ENCODE measurements around the gene IL1A.

IL1A gene

GRCh38 chr2:112811276-112811831 lies 27.1 kb upstream of the IL1A start:
- no peak for DNase-seq (ENCODE audit: low read depth in 2 of 2)
- no peak for TF ChIP-seq CTCF (IDR thresholded peaks at IDR 0.05; ENCODE audit: low read depth, low read length)
- no peak overlapping the region for H3K4me3 ChIP-seq (replicated peaks in 1 of 2; ENCODE audit: low read depth in 2 of 2, low read length in 2 of 2)

GRCh38 chr2:112809112-112809511 lies 24.8 kb upstream of the IL1A start:
- no peak overlapping the region for H3K4me3 ChIP-seq (replicated peaks in 1 of 2; ENCODE audit: low read depth in 2 of 2, low read length in 2 of 2)
- TF ChIP-seq CTCF (IDR thresholded peaks at IDR 0.05; ENCODE audit: low read depth, low read length) = no peak
- DNase-seq (ENCODE audit: low read depth in 2 of 2) = no peak

- TF ChIP-seq CTCF (IDR thresholded peaks at IDR 0.05; ENCODE audit: low read depth, low read length) = peak; percentile 23
- H3K4me3 ChIP-seq (replicated peaks in 1 of 2; ENCODE audit: low read depth in 2 of 2, low read length in 2 of 2) = no peak overlapping the region
Observed at GRCh38 chr2:112807233-112807807, 23.0 kb upstream of the IL1A start.

GRCh38 chr2:112805542-112805941 lies 21.2 kb upstream of the IL1A start:
- TF ChIP-seq CTCF (IDR thresholded peaks at IDR 0.05; ENCODE audit: low read depth, low read length) = no peak
- H3K4me3 ChIP-seq (replicated peaks in 1 of 2; ENCODE audit: low read depth in 2 of 2, low read length in 2 of 2) = no peak overlapping the region
- no peak for DNase-seq (ENCODE audit: low read depth in 2 of 2)

More at GRCh38 chr2:112807233-112807807, 23.0 kb upstream of the IL1A start:
- DNase-seq (ENCODE audit: low read depth in 2 of 2) = no peak

GRCh38 chr2:112803691-112804521 lies 19.6 kb upstream of the IL1A start:
- TF ChIP-seq CTCF (IDR thresholded peaks at IDR 0.05; ENCODE audit: low read depth, low read length) = no peak
- H3K4me3 ChIP-seq (replicated peaks in 1 of 2; ENCODE audit: low read depth in 2 of 2, low read length in 2 of 2) = no peak overlapping the region
- peak; percentile 52 to 97 for DNase-seq (ENCODE audit: low read depth in 2 of 2)

- no peak for TF ChIP-seq CTCF (IDR thresholded peaks at IDR 0.05; ENCODE audit: low read depth, low read length)
- no peak for DNase-seq (ENCODE audit: low read depth in 2 of 2)
- no peak overlapping the region for H3K4me3 ChIP-seq (replicated peaks in 1 of 2; ENCODE audit: low read depth in 2 of 2, low read length in 2 of 2)
Observed at GRCh38 chr2:112800881-112801583, 16.7 kb upstream of the IL1A start.

Measured in cardiac fibroblast (primary cell).